GM23338 (cell line): ENCODE results near the gene TBP. TPM values are rescaled to one million over a fixed set of nuclear protein-coding genes. Genes with fewer than 3 reads are reported as not detected.
A peak's percentile ranks its signal among the peaks of the same experiment; 100 is the strongest.

Experiments used
- ATAC-seq: fragments of 200-7000 bp; cut with Tn5 transposase; 3 replicates; pipeline ENCODE4 v1.9.1; 2020
- DNase-seq: peaks from one replicate; pipeline ENCODE4 v3.0.0-alpha.2; 2015; ENCODE audit warnings: low spot score
- H2AFZ ChIP-seq: fragments of 200-600 bp; sonication (generic); 2 replicates; pipeline ENCODE4 v1.8.0; 2016; ENCODE audit warnings: antibody characterized with exemption, mild to moderate bottlenecking, moderate library complexity
- H3F3A ChIP-seq: fragments of 200-600 bp; sonication (generic); replicated peaks from 2 replicates; pipeline ENCODE4 v1.8.0; 2017; ENCODE audit warnings: antibody characterized with exemption, mixed run types, low read depth
- H3K27ac ChIP-seq: fragments of 200-600 bp; sonication (generic); 2 replicates; pipeline ENCODE4 v1.6.1; 2016; ENCODE audit warnings: low read depth
- H3K27me3 ChIP-seq: fragments of 200-600 bp; sonication (generic); 2 replicates; pipeline ENCODE4 v1.8.0; 2016; ENCODE audit warnings: mild to moderate bottlenecking, mixed run types, moderate library complexity; ENCODE audit not compliant: insufficient read depth
- H3K36me3 ChIP-seq: fragments of 200-600 bp; sonication (generic); 2 replicates; pipeline ENCODE4 v1.8.0; 2016; ENCODE audit warnings: mild to moderate bottlenecking; ENCODE audit not compliant: insufficient read depth
- H3K4me1 ChIP-seq: fragments of 200-600 bp; sonication (generic); 2 replicates; pipeline ENCODE4 v1.8.0; 2016; ENCODE audit warnings: mild to moderate bottlenecking, moderate library complexity; ENCODE audit not compliant: insufficient read depth
- H3K4me2 ChIP-seq: fragments of 200-600 bp; sonication (generic); 2 replicates; pipeline ENCODE4 v1.7.1; 2017; ENCODE audit warnings: mixed run types
- H3K4me3 ChIP-seq: fragments of 200-600 bp; sonication (generic); 2 replicates; pipeline ENCODE4 v1.6.1; 2016; ENCODE audit warnings: mixed run types
- H3K79me2 ChIP-seq: fragments of 200-600 bp; sonication (generic); replicated peaks from 2 replicates; pipeline ENCODE4 v1.8.0; 2017; ENCODE audit warnings: mild to moderate bottlenecking; ENCODE audit not compliant: insufficient read depth
- H3K9me2 ChIP-seq: fragments of 200-600 bp; sonication (generic); 2 replicates; pipeline ENCODE4 v1.8.0; 2017; ENCODE audit not compliant: insufficient read depth
- H4K20me1 ChIP-seq: fragments of 200-600 bp; sonication (generic); replicated peaks from 2 replicates; pipeline ENCODE4 v1.8.0; 2017; ENCODE audit warnings: mild to moderate bottlenecking; ENCODE audit not compliant: insufficient read depth
- H3K27ac Mint-ChIP-seq: 2 replicates; pipeline ENCODE4 v1.8.0; 2020; ENCODE audit warnings: inconsistent platforms, mild to moderate bottlenecking, moderate library complexity, mixed read lengths
- H3K27me3 Mint-ChIP-seq: 3 replicates; pipeline ENCODE4 v1.8.0; 2022; ENCODE audit warnings: low read depth, mild to moderate bottlenecking, moderate library complexity, mixed read lengths, inconsistent platforms; ENCODE audit not compliant: insufficient read depth, poor library complexity
- H3K36me3 Mint-ChIP-seq: 3 replicates; pipeline ENCODE4 v1.8.0; 2021; ENCODE audit warnings: low read depth, mild to moderate bottlenecking, inconsistent platforms, moderate library complexity, mixed read lengths
- H3K4me1 Mint-ChIP-seq: 3 replicates; pipeline ENCODE4 v1.8.0; 2020; ENCODE audit warnings: mild to moderate bottlenecking, inconsistent platforms, mixed read lengths
- H3K4me3 Mint-ChIP-seq: 3 replicates; pipeline ENCODE4 v1.8.0; 2021; ENCODE audit warnings: moderate library complexity, mild to moderate bottlenecking, inconsistent platforms, mixed read lengths
- H3K9me3 Mint-ChIP-seq: 3 replicates; pipeline ENCODE4 v1.8.0; 2020; ENCODE audit warnings: moderate library complexity, mild to moderate bottlenecking, inconsistent platforms, mixed read lengths
- CREB1 ChIP-seq: fragments of 250-450 bp; sonication (Bioruptor Pico); IDR thresholded peaks from 2 replicates; pipeline ENCODE4 v1.5.0; 2020; ENCODE audit warnings: low read depth, mild to moderate bottlenecking, moderate library complexity
- CTCF ChIP-seq, 2 experiments: fragments of 200-600 bp in 1 of 2; sonication (generic) in 1 of 2; conservative IDR thresholded peaks; 2 replicates each; pipeline versions ENCODE4 v1.5.1 to v1.6.1; 2016 to 2017; ENCODE audit warnings: antibody characterized with exemption in 2 of 2, low read depth in 2 of 2, mild to moderate bottlenecking in 2 of 2, moderate library complexity in 1 of 2
- ETS1 ChIP-seq: IDR thresholded peaks from 2 replicates; pipeline ENCODE4 v1.6.1; 2016; ENCODE audit warnings: antibody characterized with exemption
- JUNB ChIP-seq: IDR thresholded peaks from one replicate; pipeline ENCODE4 v1.6.1; 2016; ENCODE audit warnings: antibody characterized with exemption; ENCODE audit not compliant: unreplicated experiment
- NANOG ChIP-seq: IDR thresholded peaks from 2 replicates; pipeline ENCODE4 v1.6.1; 2016; ENCODE audit warnings: antibody characterized with exemption, borderline replicate concordance
- REST ChIP-seq: IDR thresholded peaks from one replicate; pipeline ENCODE4 v1.6.1; 2018; ENCODE audit warnings: antibody characterized with exemption; ENCODE audit not compliant: unreplicated experiment
- STAT1 ChIP-seq: IDR thresholded peaks from one replicate; pipeline ENCODE4 v1.6.1; 2016; ENCODE audit warnings: antibody characterized with exemption; ENCODE audit not compliant: unreplicated experiment
- ZNF114 ChIP-seq: fragments of 250-450 bp; sonication (Bioruptor Pico); IDR thresholded peaks from 2 replicates; pipeline ENCODE4 v1.5.0; 2020; ENCODE audit warnings: mild to moderate bottlenecking, moderate library complexity
- ZNF462 ChIP-seq: fragments of 250-450 bp; sonication (Bioruptor Pico); IDR thresholded peaks from 2 replicates; pipeline ENCODE4 v1.5.0; 2020; ENCODE audit warnings: mild to moderate bottlenecking, moderate library complexity
- polyA plus RNA-seq: library from polyadenylated mRNA; unstranded; fragments of >200 nt; fragmentation: Nextera tagmentation; extraction: Ambion mirVana; gene quantifications from 2 replicates; pipeline ENCODE4 v1.2.1, GENCODE V29; 2016
- total RNA-seq: library from RNA; depleted of rRNA; stranded (reverse); fragments of >200 nt; shearing (Covaris generic); gene quantifications from 2 replicates; pipeline ENCODE4 v1.2.3, GENCODE V29; 2014

Gene TBP
- total and polyA plus RNA-seq, 2 experiments from 2014 or later, result 30.3 to 36.5 TPM

- no peak for TF ChIP-seq ZNF462
- peak; percentile 75 for TF ChIP-seq ETS1
- no peak for TF ChIP-seq STAT1
These were observed 30.2 kb downstream of the TBP start, which contains the start of gene PDCD2 (continued) for GRCh38 chr6:170584181-170584953.

GRCh38 chr6:170584954-170585498, 30.9 kb downstream of the TBP start:
- ATAC-seq (peak; percentile 42), DNase-seq (peak; percentile 84)
- H3K4me2 ChIP-seq, result peak overlapping the region; percentile 81
- H3K4me1 ChIP-seq, result peaks cover 31% of the 10 kb centered on the region
- H3K9me2 ChIP-seq, result no peaks in the 10 kb centered on the region
- Mint-ChIP-seq H3K27ac (peak overlapping the region; percentile 97), H3K4me3 (peak overlapping the region; percentile 99), H3K36me3 (peaks cover 50% of the 10 kb centered on the region), H3K4me1 (peaks cover 33% of the 10 kb centered on the region), H3K9me3 (peaks cover 16% of the 10 kb centered on the region), H3K27me3 (peaks cover 6% of the 10 kb centered on the region)
- 0 out of 2 replicates have a peak, but pooled peaks cover 6% of the 10 kb centered on the region for H4K20me1 ChIP-seq
- H3F3A ChIP-seq, result peaks cover 9% of the 10 kb centered on the region; the same call in 1 of the 2 replicates
- H3K27ac ChIP-seq, result peak overlapping the region; percentile 98
- peak overlapping the region; percentile 75 for H3K4me3 ChIP-seq
- peaks cover 15% of the 10 kb centered on the region for H3K79me2 ChIP-seq
- no peaks in the 10 kb centered on the region for H3K27me3 ChIP-seq
- H3K36me3 ChIP-seq, result peaks cover 13% of the 10 kb centered on the region
- no peak overlapping the region for H2AFZ ChIP-seq
- no peak for TF ChIP-seq CREB1 (CRISPR knock-in tag)
- TF ChIP-seq NANOG, result no peak
- TF ChIP-seq CTCF (conservative IDR thresholded peaks at IDR 0.05; ENCODE audit: low read depth in 2 of 2), result no peak
- no peak for TF ChIP-seq ZNF114
- TF ChIP-seq ETS1, result no peak; the same call in 1 of the 2 replicates
- no peak for TF ChIP-seq REST
- TF ChIP-seq JUNB, result no peak
